ENCODE results near the gene CGB7.
"Not testable (repeated sequence)": the region's sequence is repeated elsewhere in the genome, so short reads cannot be mapped to it uniquely, and the experiment has no call there.

The CGB7 gene

DNA sequence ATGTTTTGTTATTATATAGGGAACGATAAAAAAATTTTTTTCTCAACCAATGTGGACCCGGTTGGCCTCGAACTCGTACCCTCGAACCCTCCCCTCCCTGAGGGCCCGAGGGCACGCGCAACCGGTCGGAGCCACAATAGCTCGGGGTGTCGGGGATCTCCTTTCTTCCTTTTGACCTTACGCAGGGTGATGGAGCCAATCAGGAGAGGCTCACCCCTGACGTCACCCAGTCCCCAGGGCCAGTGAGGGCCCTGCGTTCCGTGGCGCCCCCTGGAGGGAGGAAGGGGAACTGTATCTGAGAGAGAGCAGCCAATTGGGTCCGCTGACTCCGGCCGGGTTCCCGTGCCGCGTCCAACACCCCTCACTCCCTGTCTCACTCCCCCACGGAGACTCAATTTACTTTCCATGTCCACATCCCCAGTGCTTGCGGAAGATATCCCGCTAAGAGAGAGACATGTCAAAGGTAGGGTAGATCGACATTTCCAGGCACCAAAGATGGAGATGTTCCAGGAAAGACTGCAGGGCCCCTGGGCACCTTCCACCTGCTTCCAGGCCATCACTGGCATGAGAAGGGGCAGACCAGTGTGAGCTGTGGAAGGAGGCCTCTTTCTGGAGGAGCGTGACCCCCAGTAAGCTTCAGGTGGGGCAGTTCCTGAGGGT is 25.8 kb downstream of the CGB7 start, which contains the start of gene CGB2:
CGB2 (plus strand) TSS at position 249 of the 660 bp plus-strand sequence; CDS start at position 455, 206 bp downstream.
- H3K36me3 Mint-ChIP-seq, H3K27me3 Mint-ChIP-seq, H3K4me1 Mint-ChIP-seq, H3K9me3 Mint-ChIP-seq, H3K4me3 Mint-ChIP-seq: not testable (repeated sequence)
- peak within 1 kb of the TSS; percentile 17 for H3K27ac Mint-ChIP-seq

- not testable (repeated sequence) for H3K36me3 Mint-ChIP-seq, H3K9me3 Mint-ChIP-seq, H3K27ac Mint-ChIP-seq, H3K27me3 Mint-ChIP-seq, H3K4me3 Mint-ChIP-seq, H3K4me1 Mint-ChIP-seq
Observed at GRCh38 chr19:49030323-49030722, 27.2 kb downstream of the CGB7 start.

DNA sequence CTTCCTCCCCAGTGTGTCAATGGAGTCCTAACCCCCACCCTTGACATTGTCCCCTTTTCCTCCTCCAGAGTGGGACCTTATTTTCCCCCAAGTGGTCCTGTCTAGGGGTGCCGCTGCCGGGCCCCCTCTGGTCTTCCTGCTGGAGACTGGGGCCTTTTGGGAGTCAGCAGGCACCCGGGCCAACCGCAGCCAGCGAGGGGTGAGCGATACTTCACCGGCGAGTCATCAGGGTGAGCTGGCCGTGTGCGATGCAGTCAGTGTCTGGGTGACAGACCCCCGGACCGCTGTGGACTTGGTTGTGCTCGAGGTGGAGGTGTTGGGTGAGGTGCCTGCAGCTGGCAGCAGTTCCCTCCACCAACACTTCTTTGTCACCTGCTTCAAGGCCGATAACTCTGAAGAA is 27.8 kb downstream of the CGB7 start:
- H3K27me3 Mint-ChIP-seq, H3K4me3 Mint-ChIP-seq, H3K27ac Mint-ChIP-seq, H3K9me3 Mint-ChIP-seq, H3K36me3 Mint-ChIP-seq, H3K4me1 Mint-ChIP-seq: not testable (repeated sequence)

- not testable (repeated sequence) for H3K4me3 Mint-ChIP-seq, H3K4me1 Mint-ChIP-seq, H3K27ac Mint-ChIP-seq, H3K36me3 Mint-ChIP-seq, H3K9me3 Mint-ChIP-seq, H3K27me3 Mint-ChIP-seq
Observed at GRCh38 chr19:49028686-49029085, 28.9 kb downstream of the CGB7 start.

DNA sequence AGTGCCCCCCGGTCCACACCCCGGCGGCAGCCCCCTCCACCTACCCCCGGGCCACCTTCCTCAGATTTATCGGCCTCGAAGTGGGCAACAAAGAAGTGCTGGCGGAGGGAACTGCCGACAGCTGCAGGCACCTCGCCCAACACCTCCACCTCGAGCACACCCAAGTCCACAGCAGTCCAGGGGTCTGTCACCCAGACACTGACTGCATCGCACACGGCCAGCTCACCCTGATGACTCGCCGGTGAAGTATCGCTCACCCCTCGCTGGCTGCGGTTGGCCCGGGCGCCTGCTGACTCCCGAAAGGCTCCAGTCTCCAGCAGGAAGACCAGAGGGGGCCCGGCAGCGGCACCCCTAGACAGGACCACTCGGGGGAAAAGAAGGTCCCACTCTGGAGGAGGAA is 31.9 kb downstream of the CGB7 start:
- not testable (repeated sequence) for H3K27ac Mint-ChIP-seq, H3K36me3 Mint-ChIP-seq, H3K27me3 Mint-ChIP-seq

GRCh38 chr19:49025088-49025487 is 32.5 kb downstream of the CGB7 start:
- H3K9me3 Mint-ChIP-seq, H3K4me1 Mint-ChIP-seq, H3K27ac Mint-ChIP-seq, H3K27me3 Mint-ChIP-seq, H3K4me3 Mint-ChIP-seq, H3K36me3 Mint-ChIP-seq: not testable (repeated sequence)

More for the DNA sequence above, 31.9 kb downstream of the CGB7 start:
- H3K4me3 Mint-ChIP-seq, H3K9me3 Mint-ChIP-seq, H3K4me1 Mint-ChIP-seq: not testable (repeated sequence)

DNA sequence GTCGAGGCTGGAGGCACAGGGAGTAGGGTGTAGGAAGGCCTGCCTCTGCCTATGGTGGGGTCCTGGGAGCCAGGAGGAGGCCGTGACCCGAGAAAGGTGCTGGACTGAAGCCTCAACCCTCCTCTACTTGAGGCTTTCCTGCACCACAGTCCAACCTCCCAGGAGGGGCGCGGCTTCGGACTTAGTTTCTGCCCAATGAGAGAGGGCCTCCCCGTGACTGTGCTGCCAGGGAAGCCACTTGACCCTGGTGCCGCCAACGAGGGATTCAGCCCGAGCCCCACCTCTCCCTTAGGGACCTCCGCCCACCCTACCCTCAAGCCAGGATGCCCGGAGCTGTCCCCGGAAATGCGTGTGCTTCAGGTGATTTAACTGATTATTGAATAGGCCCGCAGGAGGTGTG is 33.3 kb downstream of the CGB7 start, which contains the start of gene CGB3:
CGB3 (minus strand) TSS at position 101 of the 400 bp plus-strand sequence. CDS start 362 bp downstream, outside the sequence.
- not testable (repeated sequence) for H3K4me1 Mint-ChIP-seq, H3K36me3 Mint-ChIP-seq, H3K4me3 Mint-ChIP-seq, H3K27me3 Mint-ChIP-seq, H3K27ac Mint-ChIP-seq, H3K9me3 Mint-ChIP-seq

- Mint-ChIP-seq H3K4me3 (no peak overlapping the region), H3K36me3 (no peaks in the 10 kb centered on the region), H3K27me3 (no peaks in the 10 kb centered on the region), H3K27ac (no peak overlapping the region), H3K4me1 (peaks cover 12% of the 10 kb centered on the region), H3K9me3 (no peaks in the 10 kb centered on the region)
Observed at GRCh38 chr19:49022116-49022515, 35.4 kb downstream of the CGB7 start.

- Mint-ChIP-seq H3K27me3 (no peaks in the 10 kb centered on the region), H3K27ac (no peak overlapping the region), H3K36me3 (no peaks in the 10 kb centered on the region), H3K4me3 (no peak overlapping the region), H3K9me3 (no peaks in the 10 kb centered on the region), H3K4me1 (peaks cover 12% of the 10 kb centered on the region)
Observed at GRCh38 chr19:49020931-49021895, 36.3 kb downstream of the CGB7 start.

DNA sequence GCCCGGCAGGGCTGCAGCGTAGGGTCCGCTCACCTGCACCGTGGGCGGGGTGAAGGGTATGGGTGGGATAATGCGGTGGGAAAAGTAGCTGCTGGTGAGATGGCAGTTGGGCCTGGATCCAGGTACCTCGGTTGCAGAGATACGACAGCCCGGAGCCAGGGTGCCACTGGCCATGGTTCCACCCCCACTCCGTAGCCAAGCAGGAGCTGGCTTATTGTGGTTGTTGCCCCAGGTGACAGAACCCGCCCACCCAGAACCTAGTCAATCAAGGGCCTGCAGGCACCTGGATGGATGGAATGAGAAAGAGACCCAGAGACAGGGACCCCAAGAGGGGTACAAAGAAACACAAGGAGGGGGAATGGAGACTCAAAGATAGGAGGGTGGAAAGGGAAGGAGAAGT is 37.2 kb downstream of the CGB7 start:
- peaks cover 12% of the 10 kb centered on the region for H3K4me1 Mint-ChIP-seq
- H3K4me3 Mint-ChIP-seq: no peak overlapping the region
- no peak overlapping the region for H3K27ac Mint-ChIP-seq
- H3K36me3 Mint-ChIP-seq: peaks cover 2% of the 10 kb centered on the region
- no peaks in the 10 kb centered on the region for H3K9me3 Mint-ChIP-seq
- no peaks in the 10 kb centered on the region for H3K27me3 Mint-ChIP-seq

- peaks cover 12% of the 10 kb centered on the region for H3K4me1 Mint-ChIP-seq
- H3K27ac Mint-ChIP-seq: peak overlapping the region; percentile 71
- H3K9me3 Mint-ChIP-seq: no peaks in the 10 kb centered on the region
- H3K27me3 Mint-ChIP-seq: no peaks in the 10 kb centered on the region
- peak overlapping the region; percentile 85 for H3K4me3 Mint-ChIP-seq
- H3K36me3 Mint-ChIP-seq: peaks cover 2% of the 10 kb centered on the region
Observed at GRCh38 chr19:49019242-49019932, 38.2 kb downstream of the CGB7 start.

- not testable (repeated sequence) for H3K27me3 Mint-ChIP-seq, H3K9me3 Mint-ChIP-seq, H3K36me3 Mint-ChIP-seq
- H3K4me3 Mint-ChIP-seq: peak overlapping the region; percentile 85
- peak overlapping the region; percentile 71 for H3K27ac Mint-ChIP-seq
- H3K4me1 Mint-ChIP-seq: peaks cover 12% of the 10 kb centered on the region
Observed at GRCh38 chr19:49018388-49019241, 38.9 kb downstream of the CGB7 start.

DNA sequence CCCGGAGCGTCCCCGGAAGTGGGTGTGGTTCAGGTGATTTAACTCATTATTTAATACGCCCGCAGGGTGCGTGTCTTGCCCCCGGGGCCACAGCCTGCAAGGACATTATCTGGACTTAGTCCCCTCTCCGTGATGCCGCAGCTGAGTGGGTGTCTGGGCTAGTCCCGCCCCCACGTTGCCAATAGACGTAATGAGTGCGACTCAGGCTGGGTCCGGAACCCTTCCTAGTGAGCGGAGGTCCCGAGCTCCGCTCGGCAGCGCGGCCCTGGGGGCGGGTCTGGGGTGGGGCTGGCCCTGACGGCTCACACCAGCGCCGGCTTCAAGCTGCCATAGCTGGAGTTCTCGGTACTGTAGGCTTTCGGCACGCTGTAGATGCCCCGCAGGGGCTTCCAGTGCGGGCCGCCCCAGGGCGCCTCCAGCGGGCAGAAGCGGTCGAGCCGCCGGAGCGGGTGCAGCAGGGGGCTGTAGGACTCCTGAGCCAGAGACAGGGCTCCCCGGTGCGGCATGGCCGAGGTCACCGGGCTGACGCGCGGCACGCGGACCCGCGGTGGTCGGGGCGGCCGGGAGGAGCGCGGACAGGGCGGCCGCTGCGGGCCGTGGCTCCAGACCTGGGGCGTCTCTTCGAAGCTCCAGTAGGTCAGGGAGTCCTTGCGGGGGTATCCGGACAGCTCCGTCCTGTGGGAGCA is 39.7 kb downstream of the CGB7 start:
- Mint-ChIP-seq H3K4me1 (peaks cover 12% of the 10 kb centered on the region), H3K27ac (no peak overlapping the region), H3K27me3 (no peaks in the 10 kb centered on the region), H3K4me3 (peak overlapping the region; percentile 85), H3K9me3 (no peaks in the 10 kb centered on the region), H3K36me3 (peaks cover 4% of the 10 kb centered on the region)

DNA sequence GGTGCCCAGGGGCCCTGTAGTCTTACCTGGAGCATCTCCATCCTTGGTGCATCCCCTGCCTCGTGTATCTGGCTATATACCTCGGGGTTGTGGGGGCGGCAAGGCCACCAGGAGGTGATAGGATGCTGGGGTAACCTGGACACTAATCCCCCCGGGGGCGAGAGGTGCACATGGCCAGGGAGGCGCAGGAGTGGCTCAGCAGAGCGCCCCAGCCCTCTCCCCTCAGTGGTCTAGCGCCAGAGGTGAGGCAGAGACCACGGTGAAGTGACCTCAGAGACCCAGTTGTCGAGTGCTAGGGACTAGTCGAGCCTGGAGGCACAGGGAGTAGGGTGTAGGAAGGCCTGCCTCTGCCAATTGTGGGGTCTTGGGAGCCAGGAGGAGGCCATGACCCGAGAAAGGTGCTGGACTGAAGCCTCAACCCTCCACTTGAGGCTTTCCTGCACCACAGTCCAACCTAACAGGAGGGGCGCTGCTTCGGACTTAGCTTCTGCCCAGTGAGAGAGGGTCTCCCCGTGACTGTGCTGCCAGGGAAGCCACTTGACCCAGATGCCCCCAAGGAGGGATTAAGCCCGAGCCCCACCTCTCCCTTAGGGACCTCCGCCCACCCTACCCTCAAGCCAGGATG is 40.4 kb downstream of the CGB7 start, which contains the start of gene LHB:
LHB (minus strand) TSS at position 51 of the 625 bp plus-strand sequence; CDS start at position 41, 10 bp downstream.
- H3K9me3 Mint-ChIP-seq: no peaks in the 10 kb centered on the region
- no peak within 1 kb of the TSS for H3K27ac Mint-ChIP-seq
- peaks cover 12% of the 10 kb centered on the region for H3K4me1 Mint-ChIP-seq
- no peaks in the 10 kb centered on the region for H3K27me3 Mint-ChIP-seq
- H3K4me3 Mint-ChIP-seq: peak within 1 kb of the TSS; percentile 51
- H3K36me3 Mint-ChIP-seq: peaks cover 4% of the 10 kb centered on the region

Data from activated naive CD4-positive, alpha-beta T cell treated with anti-CD3 and anti-CD28 coated beads, Interleukin-2, amount 50 U/mL, for 24 hours (primary cell).